ENCODE results near the gene PSMG1. TPM values are rescaled to one million over a fixed set of nuclear protein-coding genes. Genes with fewer than 3 reads are reported as not detected.

Gene PSMG1
- total and polyA plus RNA-seq, 2 experiments from 2014 or later: 43.3 to 81.4 TPM

GRCh38 chr21:39185157-39185556 lies 1.9 kb upstream of the PSMG1 start:
- H4K20me1 ChIP-seq (ENCODE audit: insufficient read depth, poor library complexity, severe bottlenecking): no peaks in the 10 kb centered on the region
- no peak for TF ChIP-seq EZH2phosphoT487 (IDR thresholded peaks at IDR 0.05; ENCODE audit: low read depth, severe bottlenecking, unreplicated experiment)
- TF ChIP-seq CTCF (IDR thresholded peaks at IDR 0.05; ENCODE audit: poor library complexity): no peak
- no peak for TF ChIP-seq EZH2 (IDR thresholded peaks at IDR 0.05; ENCODE audit: borderline replicate concordance)
- no peak overlapping the region for H3K27ac ChIP-seq
- H3K9me3 ChIP-seq (ENCODE audit: low read depth): no peaks in the 10 kb centered on the region
- 94% methylated on average over 2 of the region's 2 CpGs for WGBS (ENCODE audit: low lambda C conversion rate, missing lambda C conversion rate)
- no peak for DNase-seq (ENCODE audit: low spot score)
- no peak overlapping the region for H3K4me2 ChIP-seq
- no peaks in the 10 kb centered on the region for H3K9me2 ChIP-seq (replicated peaks; ENCODE audit: insufficient read depth)
- no peaks in the 10 kb centered on the region for H3K27me3 ChIP-seq
- peaks cover 28% of the 10 kb centered on the region for H3K79me2 ChIP-seq
- H3K4me3 ChIP-seq: no peak overlapping the region
- H3K36me3 ChIP-seq (replicated peaks; ENCODE audit: insufficient read depth, low read depth): no peaks in the 10 kb centered on the region
- no peak overlapping the region for H2AFZ ChIP-seq
- peaks cover 14% of the 10 kb centered on the region for H3K4me1 ChIP-seq (ENCODE audit: insufficient read depth)

GRCh38 chr21:39184050-39184980 lies 1.1 kb upstream of the PSMG1 start:
- no peaks in the 10 kb centered on the region for H4K20me1 ChIP-seq (ENCODE audit: insufficient read depth, poor library complexity, severe bottlenecking)
- 3% methylated on average over 22 of the region's 22 CpGs for WGBS (ENCODE audit: low lambda C conversion rate, missing lambda C conversion rate)
- no peaks in the 10 kb centered on the region for H3K9me2 ChIP-seq (replicated peaks; ENCODE audit: insufficient read depth)
- no peaks in the 10 kb centered on the region for H3K36me3 ChIP-seq (replicated peaks; ENCODE audit: insufficient read depth, low read depth)
- H3K27ac ChIP-seq: peak overlapping the region; percentile 98
- H3K27me3 ChIP-seq: no peaks in the 10 kb centered on the region
- DNase-seq (ENCODE audit: low spot score): no peak
- H3K4me2 ChIP-seq: peak overlapping the region; percentile 77
- peaks cover 14% of the 10 kb centered on the region for H3K4me1 ChIP-seq (ENCODE audit: insufficient read depth)
- TF ChIP-seq CTCF (IDR thresholded peaks at IDR 0.05; ENCODE audit: poor library complexity): no peak
- H3K4me3 ChIP-seq: peak overlapping the region; percentile 14
- H3K9me3 ChIP-seq (ENCODE audit: low read depth): no peaks in the 10 kb centered on the region
- peaks cover 31% of the 10 kb centered on the region for H3K79me2 ChIP-seq
- peak overlapping the region; percentile 17 for H2AFZ ChIP-seq

- no peaks in the 10 kb centered on the region for H3K9me2 ChIP-seq (replicated peaks; ENCODE audit: insufficient read depth)
- no peak for DNase-seq (ENCODE audit: low spot score)
- under 1% methylated on average over 51 of the region's 51 CpGs for WGBS (ENCODE audit: low lambda C conversion rate, missing lambda C conversion rate)
- H3K9me3 ChIP-seq (ENCODE audit: low read depth): no peaks in the 10 kb centered on the region
- H3K27me3 ChIP-seq: no peaks in the 10 kb centered on the region
- peaks cover 14% of the 10 kb centered on the region for H3K4me1 ChIP-seq (ENCODE audit: insufficient read depth)
- no peaks in the 10 kb centered on the region for H3K36me3 ChIP-seq (replicated peaks; ENCODE audit: insufficient read depth, low read depth)
- H2AFZ ChIP-seq: peak overlapping the region; percentile 70
- peak overlapping the region; percentile 77 for H3K4me2 ChIP-seq
- H3K4me3 ChIP-seq: peak overlapping the region; percentile 79
- H3K79me2 ChIP-seq: peaks cover 34% of the 10 kb centered on the region
- no peak for TF ChIP-seq EZH2phosphoT487 (IDR thresholded peaks at IDR 0.05; ENCODE audit: low read depth, severe bottlenecking, unreplicated experiment)
- H3K27ac ChIP-seq: peak overlapping the region; percentile 98
- H4K20me1 ChIP-seq (ENCODE audit: insufficient read depth, poor library complexity, severe bottlenecking): no peaks in the 10 kb centered on the region
Observed at GRCh38 chr21:39182484-39183271, 573 bp downstream of the PSMG1 start.

- TF ChIP-seq EZH2 (IDR thresholded peaks at IDR 0.05; ENCODE audit: borderline replicate concordance): no peak
- TF ChIP-seq CTCF (IDR thresholded peaks at IDR 0.05; ENCODE audit: poor library complexity): no peak
- no peak for TF ChIP-seq EZH2phosphoT487 (IDR thresholded peaks at IDR 0.05; ENCODE audit: low read depth, severe bottlenecking, unreplicated experiment)
- Histone ChIP-seq H3K4me3 (peak overlapping the region; percentile 79), H2AFZ (no peak overlapping the region), H3K36me3 (replicated peaks; ENCODE audit: insufficient read depth, low read depth) (no peaks in the 10 kb centered on the region), H4K20me1 (ENCODE audit: insufficient read depth, poor library complexity, severe bottlenecking) (no peaks in the 10 kb centered on the region), H3K4me2 (peak overlapping the region; percentile 77), H3K4me1 (ENCODE audit: insufficient read depth) (peaks cover 14% of the 10 kb centered on the region), H3K79me2 (peaks cover 34% of the 10 kb centered on the region), H3K27me3 (no peaks in the 10 kb centered on the region), H3K27ac (peak overlapping the region; percentile 98), H3K9me2 (replicated peaks; ENCODE audit: insufficient read depth) (no peaks in the 10 kb centered on the region), H3K9me3 (ENCODE audit: low read depth) (no peaks in the 10 kb centered on the region)
- no peak for DNase-seq (ENCODE audit: low spot score)
- WGBS (ENCODE audit: low lambda C conversion rate, missing lambda C conversion rate): 55% methylated on average over 8 of the region's 8 CpGs
Observed at GRCh38 chr21:39182016-39182415, 1.2 kb downstream of the PSMG1 start.

All from hepatocyte (in vitro differentiated cells).